Measurements from ENCODE around the gene GPANK1.

GPANK1 gene

GRCh38 chr6:31702819-31703716, 38.3 kb upstream of the GPANK1 start, which contains the start of gene ABHD16A:
ABHD16A (minus strand) TSS chr6:31703324; CDS start chr6:31703281, 43 bp downstream.
- TF ChIP-seq CTCF (IDR thresholded peaks at IDR 0.05; ENCODE audit: insufficient read depth, low read length, poor library complexity, severe bottlenecking): no peak
- Histone ChIP-seq H3K27me3 (replicated peaks; ENCODE audit: control insufficient read depth, insufficient read depth, low read length) (no peaks in the 10 kb centered on the region), H3K36me3 (ENCODE audit: control insufficient read depth, insufficient read depth, low read length) (peaks cover 1% of the 10 kb centered on the region), H3K4me3 (replicated peaks; ENCODE audit: low read depth, low read length) (peak within 1 kb of the TSS; percentile 94)
- peak; percentile 98 for DNase-seq (ENCODE audit: extremely low read depth, insufficient read length)

GRCh38 chr6:31702405-31702818, 37.6 kb upstream of the GPANK1 start:
- Histone ChIP-seq H3K27me3 (replicated peaks; ENCODE audit: control insufficient read depth, insufficient read depth, low read length) (no peaks in the 10 kb centered on the region), H3K4me3 (replicated peaks; ENCODE audit: low read depth, low read length) (peak overlapping the region; percentile 94), H3K36me3 (ENCODE audit: control insufficient read depth, insufficient read depth, low read length) (peaks cover 1% of the 10 kb centered on the region)
- TF ChIP-seq CTCF (IDR thresholded peaks at IDR 0.05; ENCODE audit: insufficient read depth, low read length, poor library complexity, severe bottlenecking): no peak
- no peak for DNase-seq (ENCODE audit: extremely low read depth, insufficient read length)

- Histone ChIP-seq H3K27me3 (replicated peaks; ENCODE audit: control insufficient read depth, insufficient read depth, low read length) (no peaks in the 10 kb centered on the region), H3K36me3 (ENCODE audit: control insufficient read depth, insufficient read depth, low read length) (peaks cover 2% of the 10 kb centered on the region), H3K4me3 (replicated peaks; ENCODE audit: low read depth, low read length) (peak overlapping the region; percentile 94)
- no peak for TF ChIP-seq CTCF (IDR thresholded peaks at IDR 0.05; ENCODE audit: insufficient read depth, low read length, poor library complexity, severe bottlenecking)
- DNase-seq (ENCODE audit: extremely low read depth, insufficient read length): no peak
Observed at GRCh38 chr6:31701666-31702404, 37.0 kb upstream of the GPANK1 start.

GRCh38 chr6:31700740-31701401, 36.1 kb upstream of the GPANK1 start:
- Histone ChIP-seq H3K27me3 (replicated peaks; ENCODE audit: control insufficient read depth, insufficient read depth, low read length) (no peaks in the 10 kb centered on the region), H3K4me3 (replicated peaks; ENCODE audit: low read depth, low read length) (no peak overlapping the region), H3K36me3 (ENCODE audit: control insufficient read depth, insufficient read depth, low read length) (peaks cover 5% of the 10 kb centered on the region)
- no peak for DNase-seq (ENCODE audit: extremely low read depth, insufficient read length)
- no peak for TF ChIP-seq CTCF (IDR thresholded peaks at IDR 0.05; ENCODE audit: insufficient read depth, low read length, poor library complexity, severe bottlenecking)

GRCh38 chr6:31697555-31697954, 32.8 kb upstream of the GPANK1 start:
- H3K36me3 ChIP-seq (ENCODE audit: control insufficient read depth, insufficient read depth, low read length): peaks cover 12% of the 10 kb centered on the region

More at GRCh38 chr6:31697555-31697954, 32.8 kb upstream of the GPANK1 start:
- no peak for DNase-seq (ENCODE audit: extremely low read depth, insufficient read length)
- Histone ChIP-seq H3K27me3 (replicated peaks; ENCODE audit: control insufficient read depth, insufficient read depth, low read length) (no peaks in the 10 kb centered on the region), H3K4me3 (replicated peaks; ENCODE audit: low read depth, low read length) (no peak overlapping the region)
- no peak for TF ChIP-seq CTCF (IDR thresholded peaks at IDR 0.05; ENCODE audit: insufficient read depth, low read length, poor library complexity, severe bottlenecking)
